Left lung (tissue), 10 donors: ENCODE data around the gene FUT8. TPM values are rescaled to one million over a fixed set of nuclear protein-coding genes. Genes with fewer than 3 reads are reported as not detected.

Source experiments
- ATAC-seq: fragments of 200-7000 bp; cut with Tn5 transposase; one replicate; pipeline ENCODE4 v1.9.1; 2020; ENCODE audit warnings: moderate library complexity
- DNase-seq, 4 donors: peaks; one replicate each; pipeline ENCODE4 v3.0.0-alpha.2; 2013 to 2020
- H3K27ac ChIP-seq, 2 donors: fragments of 200-600 bp; sonication (generic) in 1 of 2; one replicate each; pipeline versions ENCODE4 v1.5.0 to v1.8.0; 2020 to 2021
- H3K27me3 ChIP-seq, 2 donors: fragments of 200-600 bp; sonication (generic) in 1 of 2; one replicate each; pipeline versions ENCODE4 v1.5.0 to v1.8.0; 2020 to 2021
- H3K36me3 ChIP-seq, 2 donors: fragments of 200-600 bp; sonication (generic) in 1 of 2; one replicate each; pipeline versions ENCODE4 v1.5.0 to v1.8.0; 2020 to 2021
- H3K4me1 ChIP-seq, 2 donors: fragments of 200-600 bp; one replicate each; pipeline ENCODE4 v1.8.0; 2021
- H3K4me3 ChIP-seq, 2 donors: fragments of 200-600 bp; sonication (generic) in 1 of 2; one replicate each; pipeline versions ENCODE4 v1.5.0 to v1.8.0; 2020 to 2021; ENCODE audit warnings: mild to moderate bottlenecking in 1 of 2
- H3K9me3 ChIP-seq, 2 donors: fragments of 200-600 bp; sonication (generic) in 1 of 2; one replicate each; pipeline versions ENCODE4 v1.5.0 to v1.8.0; 2020 to 2021
- intact Hi-C, 2 donors: fragments of 100-400 bp; cut with DNase I; formaldehyde crosslinking; loops; one replicate each; pipeline versions ENCODE4 v1.11.2 to v1.14.2; 2022
- polyA plus RNA-seq, 6 donors: library from polyadenylated mRNA; unstranded; fragments of 120-200 nt; gene quantifications; one replicate each; pipeline ENCODE4 v1.2.1, GENCODE V29; 2013; ENCODE audit not compliant: insufficient read length in 6 of 6
- total RNA-seq, 2 donors: library from RNA; stranded (reverse); fragmentation: NEBNext Ultra II Directional; extraction: Animal tissue kit (Norgen Biotek cat#: 25700); gene quantifications; one replicate each; pipeline ENCODE4 v1.2.1, GENCODE V29; 2021
- TF ChIP-seq, protein P1 (sequence below), 2 donors: fragments of 200-600 bp; sonication (generic) in 1 of 2; IDR thresholded peaks; one replicate each; pipeline versions ENCODE4 v1.5.0 to v1.8.0; 2021; ENCODE audit warnings: antibody characterized with exemption in 2 of 2
- donor health status: DM: no; HTN: yes; CAD: no.
- donor health status: DM: no; HTN: no; CAD: no.

The FUT8 gene
- total and polyA plus RNA-seq, 8 donors: 28.7 to 41.1 (median 33.9) TPM

DNA sequence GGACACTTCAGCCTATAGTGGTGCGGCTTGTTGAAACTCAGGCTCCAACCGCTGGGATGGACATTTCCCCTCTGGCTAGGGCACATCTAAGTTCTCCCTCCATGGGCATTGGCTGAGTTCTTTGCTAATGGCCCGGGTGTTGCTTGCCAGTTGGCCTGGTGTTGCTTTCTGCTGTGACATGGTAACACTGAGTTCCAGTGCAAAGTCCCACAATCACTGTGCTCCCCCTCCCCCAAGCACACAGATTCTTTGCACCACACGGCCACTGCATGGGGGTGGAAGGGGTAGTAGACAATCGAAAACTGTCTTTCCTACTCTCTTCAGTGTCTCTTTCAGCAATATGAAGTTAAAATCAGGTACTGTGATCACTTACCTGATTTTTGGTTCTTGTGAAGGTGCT lies 308.2 kb downstream of the FUT8 start:
- intact Hi-C loops: no loop called here

DNA sequence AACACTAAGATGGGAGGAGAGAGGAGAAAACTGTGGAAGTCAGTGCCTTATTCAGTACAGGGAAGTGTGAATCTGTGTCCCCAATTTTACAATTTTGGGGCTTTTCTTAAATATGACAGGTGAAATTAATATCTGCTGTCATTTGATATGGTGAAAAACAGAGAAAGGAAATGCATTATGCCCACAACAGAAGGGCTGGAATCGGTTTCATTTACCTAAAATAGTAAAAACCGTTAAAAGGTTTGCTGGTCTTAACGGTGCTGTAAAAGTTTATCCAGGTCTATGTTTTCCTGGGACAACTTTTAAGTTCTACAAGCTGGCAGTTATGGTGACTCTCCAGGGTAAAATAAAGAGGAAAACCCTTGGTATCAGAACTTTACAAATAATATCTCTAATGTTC lies 310.8 kb downstream of the FUT8 start:
- intact Hi-C loops: no loop called here
- H3K27ac ChIP-seq: no peak overlapping the region
- peaks cover 0 to 18% of the 10 kb centered on the region in 2 donors for H3K36me3 ChIP-seq
- DNase-seq: no peak
- no peak for ATAC-seq
- H3K4me3 ChIP-seq: no peak overlapping the region
- peaks cover 0 to 10% of the 10 kb centered on the region in 2 donors for H3K9me3 ChIP-seq
- no peaks in the 10 kb centered on the region for H3K4me1 ChIP-seq
- no peaks in the 10 kb centered on the region for H3K27me3 ChIP-seq
- TF ChIP-seq, protein P1, sequence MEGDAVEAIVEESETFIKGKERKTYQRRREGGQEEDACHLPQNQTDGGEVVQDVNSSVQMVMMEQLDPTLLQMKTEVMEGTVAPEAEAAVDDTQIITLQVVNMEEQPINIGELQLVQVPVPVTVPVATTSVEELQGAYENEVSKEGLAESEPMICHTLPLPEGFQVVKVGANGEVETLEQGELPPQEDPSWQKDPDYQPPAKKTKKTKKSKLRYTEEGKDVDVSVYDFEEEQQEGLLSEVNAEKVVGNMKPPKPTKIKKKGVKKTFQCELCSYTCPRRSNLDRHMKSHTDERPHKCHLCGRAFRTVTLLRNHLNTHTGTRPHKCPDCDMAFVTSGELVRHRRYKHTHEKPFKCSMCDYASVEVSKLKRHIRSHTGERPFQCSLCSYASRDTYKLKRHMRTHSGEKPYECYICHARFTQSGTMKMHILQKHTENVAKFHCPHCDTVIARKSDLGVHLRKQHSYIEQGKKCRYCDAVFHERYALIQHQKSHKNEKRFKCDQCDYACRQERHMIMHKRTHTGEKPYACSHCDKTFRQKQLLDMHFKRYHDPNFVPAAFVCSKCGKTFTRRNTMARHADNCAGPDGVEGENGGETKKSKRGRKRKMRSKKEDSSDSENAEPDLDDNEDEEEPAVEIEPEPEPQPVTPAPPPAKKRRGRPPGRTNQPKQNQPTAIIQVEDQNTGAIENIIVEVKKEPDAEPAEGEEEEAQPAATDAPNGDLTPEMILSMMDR (IDR thresholded peaks at IDR 0.05): no peak

More for the DNA sequence above, 308.2 kb downstream of the FUT8 start:
- no peaks in the 10 kb centered on the region for H3K4me1 ChIP-seq
- H3K9me3 ChIP-seq: peaks cover 0 to 18% of the 10 kb centered on the region in 2 donors
- ATAC-seq (no peak), DNase-seq (no peak)
- TF ChIP-seq, protein P1 (IDR thresholded peaks at IDR 0.05): no peak
- H3K36me3 ChIP-seq: peaks cover 0 to 6% of the 10 kb centered on the region in 2 donors
- no peak overlapping the region for H3K4me3 ChIP-seq
- H3K27ac ChIP-seq: no peak overlapping the region
- no peaks in the 10 kb centered on the region for H3K27me3 ChIP-seq

DNA sequence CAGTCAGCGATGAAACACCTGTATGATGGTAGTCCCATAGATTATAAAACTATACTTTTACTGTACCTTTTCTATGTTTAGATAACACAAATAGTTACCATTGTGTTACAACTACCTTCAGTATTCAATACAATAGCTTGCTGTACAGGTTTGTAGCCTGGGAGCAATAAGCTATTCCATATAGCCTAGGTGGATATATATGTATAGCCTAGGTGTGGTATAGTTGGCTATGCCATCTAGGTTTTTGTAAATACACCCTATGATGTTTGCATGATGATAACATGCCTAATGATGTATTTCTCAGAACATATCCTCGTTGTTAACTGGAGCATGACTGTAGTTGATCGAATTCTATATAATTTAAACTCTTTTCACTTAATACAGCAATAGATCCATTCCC lies 316.1 kb downstream of the FUT8 start:
- no peaks in the 10 kb centered on the region for H3K4me1 ChIP-seq
- TF ChIP-seq, protein P1 (IDR thresholded peaks at IDR 0.05): no peak
- intact Hi-C loops: no loop called here
- no peak overlapping the region for H3K27ac ChIP-seq
- no peak overlapping the region for H3K4me3 ChIP-seq
- no peaks in the 10 kb centered on the region for H3K9me3 ChIP-seq
- ATAC-seq: no peak
- DNase-seq: no peak
- H3K36me3 ChIP-seq: peaks cover 0 to 12% of the 10 kb centered on the region in 2 donors
- H3K27me3 ChIP-seq: no peaks in the 10 kb centered on the region

DNA sequence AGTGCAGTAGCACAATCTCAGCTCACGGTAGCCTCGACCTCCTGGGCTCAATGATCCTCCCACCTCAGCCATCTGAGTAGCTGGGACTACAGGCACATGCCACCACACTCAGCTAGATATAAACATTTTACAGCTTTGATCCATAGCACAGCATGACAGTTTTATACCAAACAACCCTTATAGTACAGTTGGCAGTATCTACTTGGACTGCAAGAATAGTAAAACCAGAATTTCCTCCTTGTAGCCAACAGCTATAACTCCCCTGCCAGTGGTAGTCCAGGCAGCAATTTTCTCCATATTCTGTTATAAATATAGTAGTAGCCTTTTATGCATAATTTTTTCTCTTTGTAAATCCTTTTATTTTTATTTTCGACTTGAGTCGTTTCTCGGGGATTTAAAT lies 317.0 kb downstream of the FUT8 start:
- H3K4me3 ChIP-seq: no peak overlapping the region
- no peaks in the 10 kb centered on the region for H3K4me1 ChIP-seq
- H3K36me3 ChIP-seq: peaks cover 0 to 12% of the 10 kb centered on the region in 2 donors
- H3K9me3 ChIP-seq: no peaks in the 10 kb centered on the region
- H3K27ac ChIP-seq: no peak overlapping the region
- ATAC-seq (no peak), DNase-seq (no peak)
- no peaks in the 10 kb centered on the region for H3K27me3 ChIP-seq
- intact Hi-C loops: no loop called here
- TF ChIP-seq, protein P1 (IDR thresholded peaks at IDR 0.05): no peak

DNA sequence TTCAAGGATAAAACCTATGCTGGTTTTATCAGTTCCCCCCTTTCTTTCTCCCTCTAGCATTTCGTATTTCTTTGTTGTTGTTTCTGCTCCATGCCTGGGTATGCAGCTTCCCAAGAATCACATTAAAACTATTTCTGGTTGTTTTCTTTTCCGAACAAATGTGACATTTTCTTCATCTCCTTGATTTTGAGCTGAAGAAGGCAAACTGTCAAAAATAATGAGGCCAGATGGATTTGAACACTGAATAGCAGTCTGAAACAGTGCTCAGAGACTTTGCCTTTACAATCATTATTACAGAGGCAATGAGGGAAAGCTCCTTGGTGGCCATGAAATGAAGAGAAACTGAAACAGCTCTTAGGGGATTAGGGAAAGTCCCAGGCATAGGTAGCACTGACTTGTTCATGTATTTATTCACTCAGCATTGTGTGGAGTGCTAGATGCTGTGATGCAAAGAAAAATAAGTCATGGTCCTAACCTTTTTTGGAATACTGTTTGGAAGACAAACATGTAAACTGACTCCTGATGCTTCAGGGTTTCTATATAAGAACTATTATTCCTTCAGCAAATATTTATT lies 319.5 kb downstream of the FUT8 start:
- no peak overlapping the region for H3K4me3 ChIP-seq
- intact Hi-C loops: no loop called here
- no peaks in the 10 kb centered on the region for H3K4me1 ChIP-seq
- H3K9me3 ChIP-seq: no peaks in the 10 kb centered on the region
- H3K27me3 ChIP-seq: no peaks in the 10 kb centered on the region
- ATAC-seq: no peak
- H3K27ac ChIP-seq: no peak overlapping the region
- TF ChIP-seq, protein P1 (IDR thresholded peaks at IDR 0.05): no peak
- DNase-seq: no peak
- peaks cover 0 to 5% of the 10 kb centered on the region in 2 donors for H3K36me3 ChIP-seq
